GM12878 (cell line): ENCODE results near the gene FBXO21. TPM values are rescaled to one million over a fixed set of nuclear protein-coding genes. Genes with fewer than 3 reads are reported as not detected.

ENCODE experiments used
- ATAC-seq: fragments of 200-7000 bp; cut with Tn5 transposase; 3 replicates; pipeline ENCODE4 v1.9.1; 2020; ENCODE audit warnings: mild to moderate bottlenecking, moderate library complexity
- BruUV-seq: library from RNA; stranded (reverse); fragments of 400-500 nt; replicated peaks from 2 replicates; lab custom pipeline; 2021; lab: Mats Ljungman, UMichigan
- CTCF ChIA-PET: fragments of 300-600 bp; sonication (Branson Sonifier 250); formaldehyde crosslinking; extraction: SDS; loops from one replicate; lab custom pipeline; 2021; ENCODE audit warnings: inconsistent platforms; lab: Yijun Ruan, JAX
- POLR2A ChIA-PET: fragments of 350-600 bp; formaldehyde crosslinking; extraction: SDS; loops from one replicate; lab custom pipeline; 2021; ENCODE audit warnings: inconsistent platforms; lab: Charles Lee
- RAD21 ChIA-PET: fragments of 300-600 bp; sonication (Branson Sonifier 250); formaldehyde crosslinking; loops from one replicate; lab custom pipeline; 2023; ENCODE audit warnings: antibody characterized with exemption; ENCODE audit not compliant: unreplicated experiment; lab: Charles Lee
- SMC1A ChIA-PET: fragments of 300-600 bp; sonication (Branson Sonifier 250); formaldehyde crosslinking; loops from one replicate; lab custom pipeline; 2023; ENCODE audit not compliant: unreplicated experiment, uncharacterized antibody; lab: Charles Lee
- DNase-seq: peaks from one replicate; pipeline ENCODE4 v3.0.0-alpha.2; 2011; ENCODE audit warnings: low read depth, low spot score
- FAIRE-seq: peaks from 3 replicates; lab custom pipeline; 2011; peaks lifted over from hg19 to GRCh38; lab: Jason Lieb, UNC
- H2AFZ ChIP-seq: 2 replicates; pipeline ENCODE4 v1.6.0; 2011; ENCODE audit warnings: low read depth, low read length, control low read depth; ENCODE audit not compliant: control insufficient read depth
- H3K27ac ChIP-seq: 2 replicates; pipeline ENCODE4 v1.5.1; 2011; ENCODE audit warnings: control low read depth; ENCODE audit not compliant: control insufficient read depth, insufficient read depth
- H3K27me3 ChIP-seq, 2 experiments: replicated peaks in 1 of 2; 2 replicates each; pipeline versions ENCODE4 v1.6.0 to v1.6.1; 2011; ENCODE audit warnings: low read length in 1 of 2; ENCODE audit not compliant: control insufficient read depth in 2 of 2, insufficient read depth in 2 of 2
- H3K36me3 ChIP-seq, 2 experiments: 2 replicates each; pipeline ENCODE4 v1.5.1; 2011; ENCODE audit warnings: low read length in 1 of 2; ENCODE audit not compliant: control insufficient read depth in 2 of 2, insufficient read depth in 2 of 2
- H3K4me1 ChIP-seq: 2 replicates; pipeline ENCODE4 v1.6.1; 2011; ENCODE audit warnings: mild to moderate bottlenecking, low read length, moderate library complexity, mixed read lengths; ENCODE audit not compliant: control insufficient read depth, insufficient read depth
- H3K4me2 ChIP-seq: 2 replicates; pipeline ENCODE4 v1.6.0; 2011; ENCODE audit warnings: control low read depth; ENCODE audit not compliant: control insufficient read depth, insufficient read depth
- H3K4me3 ChIP-seq: fragments of 200-600 bp; sonication (generic); 2 replicates; pipeline ENCODE4 v1.5.1; 2016
- H3K79me2 ChIP-seq: 2 replicates; pipeline ENCODE4 v1.6.0; 2011; ENCODE audit warnings: low read length; ENCODE audit not compliant: control insufficient read depth, insufficient read depth
- H3K9ac ChIP-seq: 2 replicates; pipeline ENCODE4 v1.8.0; 2011; ENCODE audit warnings: low read length, control low read depth, mixed read lengths; ENCODE audit not compliant: control insufficient read depth, insufficient read depth
- H3K9me3 ChIP-seq: replicated peaks from 3 replicates; pipeline ENCODE4 v1.5.1; 2011; ENCODE audit warnings: mild to moderate bottlenecking, low read length; ENCODE audit not compliant: control insufficient read depth, insufficient read depth
- H4K20me1 ChIP-seq: 2 replicates; pipeline ENCODE4 v1.6.0; 2011; ENCODE audit not compliant: control insufficient read depth, insufficient read depth
- ASH2L ChIP-seq: fragments of 300-600, 200-600 bp; sonication (generic); IDR thresholded peaks from 2 replicates; pipeline ENCODE4 v1.6.1; 2017; ENCODE audit warnings: low read depth, mild to moderate bottlenecking, borderline replicate concordance
- ATF3 ChIP-seq: IDR thresholded peaks from 2 replicates; pipeline ENCODE4 v1.6.1; 2011; ENCODE audit warnings: low read depth, mild to moderate bottlenecking, low read length, moderate library complexity, borderline replicate concordance; ENCODE audit errors: extremely low read depth
- CEBPZ ChIP-seq: fragments of 150-350 bp; IDR thresholded peaks from 2 replicates; pipeline ENCODE4 v1.6.1; 2016; ENCODE audit warnings: low read depth, low read length
- DPF2 ChIP-seq: fragments of 450-650 bp; IDR thresholded peaks from 2 replicates; pipeline ENCODE4 v1.6.1; 2017; ENCODE audit warnings: mild to moderate bottlenecking
- MTA2 ChIP-seq: fragments of 450-650 bp; IDR thresholded peaks from 2 replicates; pipeline ENCODE4 v1.6.1; 2016; ENCODE audit warnings: low read depth, mild to moderate bottlenecking, moderate library complexity
- MXI1 ChIP-seq: fragments of 150-350 bp; IDR thresholded peaks from 2 replicates; pipeline ENCODE4 v1.6.1; 2011; ENCODE audit warnings: low read depth, mild to moderate bottlenecking, inconsistent platforms, low read length, improper control_type of control experiment
- PAX5 ChIP-seq: IDR thresholded peaks from 2 replicates; pipeline ENCODE4 v1.6.1; 2011; ENCODE audit warnings: low read depth, low read length, borderline replicate concordance
- POLR2A ChIP-seq: IDR thresholded peaks from 2 replicates; pipeline ENCODE4 v1.6.1; 2011; ENCODE audit warnings: low read depth, mild to moderate bottlenecking, low read length
- POLR2AphosphoS2 ChIP-seq: IDR thresholded peaks from 2 replicates; pipeline ENCODE4 v1.6.1; 2011; ENCODE audit warnings: low read depth, mild to moderate bottlenecking, low read length, improper control_type of control experiment, moderate library complexity
- RFX5 ChIP-seq: IDR thresholded peaks from 2 replicates; pipeline ENCODE4 v1.6.1; 2011; ENCODE audit warnings: low read depth, low read length, improper control_type of control experiment
- SIN3A ChIP-seq: IDR thresholded peaks from 2 replicates; pipeline ENCODE4 v1.6.1; 2012; ENCODE audit warnings: low read depth, low read length, improper control_type of control experiment
- SKIL ChIP-seq: fragments of 450-650 bp; IDR thresholded peaks from 2 replicates; pipeline ENCODE4 v1.6.1; 2017; ENCODE audit warnings: mild to moderate bottlenecking, low read depth, inconsistent platforms; ENCODE audit not compliant: poor library complexity, severe bottlenecking
- SMARCA5 ChIP-seq: fragments of 450-650 bp; IDR thresholded peaks from 2 replicates; pipeline ENCODE4 v1.6.1; 2017; ENCODE audit warnings: mild to moderate bottlenecking
- SUZ12 ChIP-seq: fragments of 200-600 bp; sonication (generic); IDR thresholded peaks from one replicate; pipeline ENCODE4 v1.6.1; 2018; ENCODE audit warnings: antibody characterized with exemption, mild to moderate bottlenecking; ENCODE audit not compliant: unreplicated experiment
- WGBS: methylation state at CpG from one replicate; pipeline ENCODE4 v1.1.6; 2016; ENCODE audit warnings: low lambda C conversion rate; ENCODE audit not compliant: insufficient replicate concordance, insufficient coverage; ENCODE audit errors: missing lambda C conversion rate; 5-methylcytosine and 5-hydroxymethylcytosine counted together
- in situ Hi-C: fragments of 300-500 bp; cut with MboI; formaldehyde crosslinking; loops from 9 replicates; pipeline ENCODE4 v1.14.3; 2018; ENCODE audit warnings: mixed read lengths
- intact Hi-C: fragments of 100-400 bp; cut with micrococcal nuclease; formaldehyde crosslinking; loops from one replicate; pipeline ENCODE4 v1.14.2; 2022; ENCODE audit not compliant: unreplicated experiment
- polyA plus RNA-seq, 11 experiments: library from polyadenylated mRNA; depleted of rRNA in 4 of 11; unstranded in 6 of 11; stranded (reverse) in 5 of 11; fragments of >200 nt; fragmentation: Nextera tagmentation in 4 of 11; fragmentation: Illumina TruSeq in 1 of 11; extraction: Ambion mirVana in 4 of 11; extraction: Trizol in 1 of 11; gene quantifications; 1 replicate in 1 of 11; 2 replicates in 10 of 11; pipeline versions ENCODE4 v1.2.1 to v1.2.3, GENCODE V29; 2011 to 2016; ENCODE audit warnings: inconsistent platforms in 2 of 11, missing spikeins in 2 of 11, low read depth in 1 of 11
- total RNA-seq, 4 experiments: library from RNA; depleted of rRNA in 3 of 4; stranded (reverse); fragments of >200 nt in 3 of 4; fragmentation: Illumina TruSeq in 1 of 4; extraction: Trizol in 1 of 4; gene quantifications; 2 replicates each; pipeline versions ENCODE4 v1.2.1 to v1.2.3, GENCODE V29; 2013 to 2021
- TF ChIP-seq, protein P1 (sequence below), 3 experiments: IDR thresholded peaks in 2 of 3; conservative IDR thresholded peaks in 1 of 3; 2 replicates each; pipeline ENCODE4 v1.5.1; 2011; ENCODE audit warnings: low read depth in 3 of 3, low read length in 3 of 3, mild to moderate bottlenecking in 3 of 3, control low read depth in 2 of 3, moderate library complexity in 2 of 3, inconsistent platforms in 1 of 3, mixed read lengths in 1 of 3; ENCODE audit not compliant: control insufficient read depth in 2 of 3, insufficient read depth in 1 of 3; ENCODE audit errors: extremely low read depth in 1 of 3

The FBXO21 gene
- total and polyA plus RNA-seq, 10 of the 15 experiments (the other 5 are each of a cell fraction or from before 2014, with no cell fraction given) = 5.5 to 32.6 (median 18.9) TPM

- TF ChIP-seq CEBPZ = no peak
- TF ChIP-seq MTA2 = no peak
- TF ChIP-seq RFX5 = no peak
- TF ChIP-seq SIN3A = no peak
These were observed 40.8 kb downstream of the FBXO21 start (continued) for GRCh38 chr12:117149431-117149830.

- RAD21 ChIA-PET = no interaction called here
- no peak for ATAC-seq
- TF ChIP-seq POLR2A (no peak; the same call in 1 of the 2 replicates), SUZ12 (no peak), SMARCA5 (no peak), ATF3 (no peak), POLR2AphosphoS2 (no peak), DPF2 (no peak), SKIL (no peak), MXI1 (no peak), PAX5 (no peak), ASH2L (no peak)
- TF ChIP-seq, protein P1, sequence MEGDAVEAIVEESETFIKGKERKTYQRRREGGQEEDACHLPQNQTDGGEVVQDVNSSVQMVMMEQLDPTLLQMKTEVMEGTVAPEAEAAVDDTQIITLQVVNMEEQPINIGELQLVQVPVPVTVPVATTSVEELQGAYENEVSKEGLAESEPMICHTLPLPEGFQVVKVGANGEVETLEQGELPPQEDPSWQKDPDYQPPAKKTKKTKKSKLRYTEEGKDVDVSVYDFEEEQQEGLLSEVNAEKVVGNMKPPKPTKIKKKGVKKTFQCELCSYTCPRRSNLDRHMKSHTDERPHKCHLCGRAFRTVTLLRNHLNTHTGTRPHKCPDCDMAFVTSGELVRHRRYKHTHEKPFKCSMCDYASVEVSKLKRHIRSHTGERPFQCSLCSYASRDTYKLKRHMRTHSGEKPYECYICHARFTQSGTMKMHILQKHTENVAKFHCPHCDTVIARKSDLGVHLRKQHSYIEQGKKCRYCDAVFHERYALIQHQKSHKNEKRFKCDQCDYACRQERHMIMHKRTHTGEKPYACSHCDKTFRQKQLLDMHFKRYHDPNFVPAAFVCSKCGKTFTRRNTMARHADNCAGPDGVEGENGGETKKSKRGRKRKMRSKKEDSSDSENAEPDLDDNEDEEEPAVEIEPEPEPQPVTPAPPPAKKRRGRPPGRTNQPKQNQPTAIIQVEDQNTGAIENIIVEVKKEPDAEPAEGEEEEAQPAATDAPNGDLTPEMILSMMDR (IDR thresholded peaks at IDR 0.05 in 2 of 3, conservative IDR thresholded peaks at IDR 0.05 in 1 of 3; ENCODE audit: control insufficient read depth in 2 of 3, extremely low read depth in 1 of 3, insufficient read depth in 1 of 3, low read depth in 3 of 3, low read length in 3 of 3) = no peak
These were observed 41.6 kb downstream of the FBXO21 start for GRCh38 chr12:117148642-117149041.

More at GRCh38 chr12:117148642-117149041, 41.6 kb downstream of the FBXO21 start:
- no peaks in the 10 kb centered on the region; the same call in 1 of the 2 replicates for H3K4me1 ChIP-seq
- WGBS = 57% methylated on average over 6 of the region's 6 CpGs
- no peaks in the 10 kb centered on the region for H3K79me2 ChIP-seq
- H2AFZ ChIP-seq = no peak overlapping the region
- H3K27ac ChIP-seq = no peak overlapping the region
- H3K4me3 ChIP-seq = no peak overlapping the region
- no peak overlapping the region for H3K4me2 ChIP-seq
- H3K9me3 ChIP-seq = no peaks in the 10 kb centered on the region
- in situ Hi-C loops (no loop called here), intact Hi-C loops (no loop called here)
- no TSS peak for BruUV-seq
- ChIA-PET POLR2A (no interaction called here), CTCF (no interaction called here), SMC1A (no interaction called here)
- H4K20me1 ChIP-seq = no peaks in the 10 kb centered on the region
- no peak overlapping the region for H3K9ac ChIP-seq
- DNase-seq (no peak), FAIRE-seq (no peak)
- peaks cover 5 to 26% of the 10 kb centered on the region in 2 experiments for H3K36me3 ChIP-seq
- H3K27me3 ChIP-seq = no peaks in the 10 kb centered on the region
